Esophagus (tissue), 2 donors: ENCODE results near the gene TTC27. TPM values are rescaled to one million over a fixed set of nuclear protein-coding genes. Genes with fewer than 3 reads are reported as not detected.
"Not testable (repeated sequence)": the region's sequence is repeated elsewhere in the genome, so short reads cannot be mapped to it uniquely, and the experiment has no call there.

ENCODE experiments used
- H3K27ac ChIP-seq, 2 donors: one replicate each; pipeline ENCODE4 v1.5.1; 2013; ENCODE audit warnings: low read depth in 2 of 2, mild to moderate bottlenecking in 2 of 2, inconsistent platforms in 1 of 2, low read length in 1 of 2, moderate library complexity in 1 of 2
- H3K27me3 ChIP-seq, 2 donors: one replicate each; pipeline ENCODE4 v1.6.1; 2013; ENCODE audit warnings: low read length in 2 of 2, control low read depth in 1 of 2, mild to moderate bottlenecking in 1 of 2; ENCODE audit not compliant: insufficient read depth in 2 of 2, control insufficient read depth in 1 of 2
- H3K36me3 ChIP-seq, 2 donors: one replicate each; pipeline ENCODE4 v1.6.1; 2013; ENCODE audit warnings: low read length in 1 of 2; ENCODE audit not compliant: control insufficient read depth in 2 of 2, insufficient read depth in 2 of 2
- H3K4me1 ChIP-seq, 2 donors: one replicate each; pipeline ENCODE4 v1.6.1; 2013; ENCODE audit warnings: low read length in 1 of 2; ENCODE audit not compliant: control insufficient read depth in 2 of 2, insufficient read depth in 2 of 2
- H3K4me3 ChIP-seq, 2 donors: one replicate each; pipeline ENCODE4 v1.5.1; 2013; ENCODE audit warnings: low read length in 2 of 2, mild to moderate bottlenecking in 2 of 2, low read depth in 1 of 2, moderate library complexity in 1 of 2
- H3K9me3 ChIP-seq, 2 donors: one replicate each; pipeline ENCODE4 v1.6.1; 2013; ENCODE audit warnings: mild to moderate bottlenecking in 2 of 2, low read depth in 1 of 2, low read length in 1 of 2, moderate library complexity in 1 of 2; ENCODE audit not compliant: control insufficient read depth in 2 of 2, insufficient read depth in 1 of 2
- WGBS, 2 donors: extraction: QIAGEN DNeasy Blood & Tissue Kit; methylation state at CpG; one replicate each; pipeline ENCODE4 v1.1.7; 2013; 5-methylcytosine and 5-hydroxymethylcytosine counted together
- polyA plus RNA-seq, 2 donors: library from polyadenylated mRNA; stranded (reverse); fragments of 200-250 nt; gene quantifications; one replicate each; pipeline ENCODE4 v1.2.3, GENCODE V29; 2013
- donor health status: healthy with polysubstance abuse.
- donor health status: Bipolar disorder and iron deficiency.

TTC27 gene
- polyA plus RNA-seq, 2 donors = 3.7 to 9.8 TPM

DNA sequence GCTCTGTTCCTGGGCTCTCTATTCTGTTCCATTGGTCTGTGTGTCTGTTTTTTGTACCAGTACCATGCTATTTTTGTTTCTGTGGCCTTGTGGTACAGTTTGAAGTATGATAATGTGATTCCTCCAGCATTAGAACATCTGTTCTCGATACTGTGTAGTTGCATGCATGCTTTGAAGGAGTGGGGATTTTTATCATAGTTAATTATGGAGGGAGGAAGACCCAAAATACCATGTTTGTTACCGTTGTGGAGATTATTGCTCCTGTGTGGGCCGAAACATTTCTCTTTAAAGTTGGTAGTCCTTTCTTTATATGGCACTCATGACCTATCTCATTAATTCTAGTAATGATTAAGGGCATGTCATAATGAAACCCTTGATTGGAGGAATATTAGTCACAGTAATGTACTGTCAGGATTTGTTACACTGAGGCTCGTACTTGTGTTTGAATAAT, 87.6 kb downstream of the TTC27 start:
- Histone ChIP-seq H3K4me1 (no peaks in the 10 kb centered on the region), H3K9me3 (no peaks in the 10 kb centered on the region), H3K27ac (no peak overlapping the region), H3K36me3 (no peaks in the 10 kb centered on the region), H3K4me3 (no peak overlapping the region), H3K27me3 (no peaks in the 10 kb centered on the region)
- WGBS, 2 donors = 61 to 64% methylated on average over 4 of the region's 4 CpGs

DNA sequence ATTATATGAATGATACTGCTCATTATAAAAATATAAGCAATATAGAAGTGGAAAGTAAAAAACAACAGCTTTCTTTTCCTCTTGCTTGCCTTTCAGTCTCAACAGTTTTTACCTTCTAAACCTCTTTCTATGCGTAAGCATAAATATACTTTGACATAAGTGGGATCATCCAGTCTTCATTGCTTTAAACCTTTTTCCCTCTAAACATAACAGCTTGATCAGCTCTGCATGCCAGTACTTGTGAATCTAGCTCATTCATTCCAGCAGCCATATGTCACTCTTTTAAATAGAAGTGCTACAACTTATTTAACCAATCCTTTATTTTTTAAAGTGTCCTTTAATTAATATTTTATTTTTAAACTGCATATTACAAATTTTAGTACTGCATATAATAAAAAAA, 88.1 kb downstream of the TTC27 start:
- Histone ChIP-seq H3K4me1 (no peaks in the 10 kb centered on the region), H3K9me3 (no peaks in the 10 kb centered on the region)

DNA sequence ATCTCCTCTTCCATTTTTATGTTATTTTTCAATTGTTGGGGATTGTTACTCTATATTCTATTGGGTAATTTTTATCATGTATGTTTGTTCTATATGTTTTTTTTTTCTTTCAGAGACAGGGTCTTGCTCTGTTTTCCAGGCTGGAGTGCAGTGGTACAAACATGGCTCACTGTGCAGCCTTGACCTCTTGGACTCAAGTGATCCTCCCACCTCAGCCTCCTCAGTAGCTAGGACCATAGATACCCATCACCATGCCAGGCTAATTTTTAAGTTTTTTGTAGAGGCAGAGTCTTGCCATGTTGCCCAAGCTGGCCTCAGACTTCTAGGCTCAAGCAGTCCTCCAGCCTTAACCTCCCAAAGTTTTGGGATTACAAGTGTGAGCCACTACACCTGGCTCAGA, 88.7 kb downstream of the TTC27 start:
- no peak overlapping the region for H3K27ac ChIP-seq
- H3K36me3 ChIP-seq = no peaks in the 10 kb centered on the region
- no peak overlapping the region for H3K4me3 ChIP-seq
- H3K4me1 ChIP-seq = no peaks in the 10 kb centered on the region
- no peaks in the 10 kb centered on the region for H3K27me3 ChIP-seq
- no peaks in the 10 kb centered on the region for H3K9me3 ChIP-seq

More for the DNA sequence above, 88.1 kb downstream of the TTC27 start:
- no peak overlapping the region for H3K27ac ChIP-seq
- H3K4me3 ChIP-seq = no peak overlapping the region
- 47 to 60% methylated on average over 1 of the region's 1 CpG for WGBS, 2 donors
- H3K27me3 ChIP-seq = no peaks in the 10 kb centered on the region
- no peaks in the 10 kb centered on the region for H3K36me3 ChIP-seq

DNA sequence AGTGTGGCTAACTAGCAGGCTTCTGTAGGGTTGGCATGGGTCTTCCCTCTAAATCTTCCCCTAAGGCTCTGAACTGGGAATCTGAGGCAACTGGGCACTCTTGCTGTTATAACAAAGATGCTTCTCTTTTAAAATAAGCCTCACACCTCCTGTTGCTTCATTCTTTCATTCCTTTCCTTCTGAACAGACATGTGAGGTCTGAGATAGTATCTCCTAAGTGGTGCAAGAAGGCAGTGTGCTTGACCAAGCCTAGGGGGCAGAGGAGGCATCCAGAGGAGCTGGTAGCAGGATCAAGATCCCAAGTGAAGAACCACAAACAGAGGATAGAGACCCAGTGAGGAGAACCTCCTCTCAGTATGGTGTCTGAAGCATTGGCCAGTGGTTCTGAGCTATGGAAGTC, 90.9 kb downstream of the TTC27 start:
- Histone ChIP-seq H3K4me1 (no peaks in the 10 kb centered on the region), H3K4me3 (no peak overlapping the region), H3K27ac (no peak overlapping the region), H3K27me3 (no peaks in the 10 kb centered on the region), H3K36me3 (no peaks in the 10 kb centered on the region), H3K9me3 (no peaks in the 10 kb centered on the region)

DNA sequence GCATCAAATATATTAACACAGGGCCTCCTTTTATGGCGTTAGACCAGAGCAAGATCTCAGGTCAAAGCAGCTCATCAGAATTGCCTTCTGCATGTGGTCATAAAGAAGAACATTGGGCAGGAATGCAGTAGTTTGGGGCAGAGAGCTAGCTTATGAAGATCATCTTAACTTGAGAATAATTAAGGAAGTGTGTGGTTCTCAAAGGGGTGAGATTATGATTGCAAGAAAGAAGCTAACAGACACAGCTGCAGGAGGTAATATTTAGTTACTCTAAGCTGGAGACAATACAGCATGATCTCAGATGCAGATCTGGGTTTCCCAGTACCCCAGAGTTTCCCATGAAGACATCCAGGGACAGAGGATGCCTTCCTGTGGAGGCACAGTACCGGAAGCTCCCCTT, 91.6 kb downstream of the TTC27 start:
- H3K9me3 ChIP-seq = no peaks in the 10 kb centered on the region
- H3K27ac ChIP-seq = no peak overlapping the region
- WGBS, 2 donors = 96 to 97% methylated on average over 2 of the region's 2 CpGs
- H3K27me3 ChIP-seq = no peaks in the 10 kb centered on the region
- H3K36me3 ChIP-seq = no peaks in the 10 kb centered on the region
- no peaks in the 10 kb centered on the region for H3K4me1 ChIP-seq
- H3K4me3 ChIP-seq = no peak overlapping the region

DNA sequence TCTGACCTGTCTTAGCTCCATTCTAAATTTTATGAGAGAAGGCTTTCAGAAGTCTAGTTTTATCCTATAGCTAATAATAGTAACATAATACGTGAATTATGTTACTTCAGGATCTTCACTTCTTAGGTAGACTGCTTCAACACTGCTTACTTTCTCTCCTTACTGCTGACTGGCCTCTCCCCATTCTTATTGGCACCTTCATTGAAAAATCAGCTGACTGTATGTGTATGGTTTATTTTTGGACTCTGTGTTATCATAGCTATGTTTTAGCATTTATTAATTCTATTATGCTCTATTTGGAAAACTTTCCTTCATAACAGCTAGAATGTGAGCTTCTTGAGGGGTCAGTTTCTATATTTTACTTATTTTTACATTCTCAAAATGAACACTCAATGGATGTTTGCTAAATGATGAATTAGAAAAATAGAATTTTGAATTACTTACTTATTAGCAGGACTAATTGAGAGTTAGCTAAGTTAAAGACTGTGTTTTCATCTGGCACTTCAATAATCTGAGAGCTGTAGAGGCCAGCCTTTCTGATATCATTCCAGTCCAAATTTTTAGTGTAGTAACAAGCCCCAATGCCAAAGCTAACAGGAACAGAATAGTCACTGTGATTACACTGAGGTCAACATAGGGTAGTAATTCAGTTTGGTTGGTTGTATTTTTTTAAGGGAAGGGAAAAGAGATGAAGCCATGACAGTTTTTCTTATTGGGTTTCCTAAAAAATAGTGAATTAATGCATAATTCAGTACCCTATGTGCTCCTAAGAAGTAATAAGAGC, 92.3 kb downstream of the TTC27 start:
- no peak overlapping the region for H3K4me3 ChIP-seq
- no peaks in the 10 kb centered on the region for H3K9me3 ChIP-seq
- H3K4me1 ChIP-seq = no peaks in the 10 kb centered on the region
- H3K27ac ChIP-seq = no peak overlapping the region
- no peaks in the 10 kb centered on the region for H3K36me3 ChIP-seq
- H3K27me3 ChIP-seq = no peaks in the 10 kb centered on the region
- 75 to 88% methylated on average over 1 of the region's 1 CpG for WGBS, 2 donors

DNA sequence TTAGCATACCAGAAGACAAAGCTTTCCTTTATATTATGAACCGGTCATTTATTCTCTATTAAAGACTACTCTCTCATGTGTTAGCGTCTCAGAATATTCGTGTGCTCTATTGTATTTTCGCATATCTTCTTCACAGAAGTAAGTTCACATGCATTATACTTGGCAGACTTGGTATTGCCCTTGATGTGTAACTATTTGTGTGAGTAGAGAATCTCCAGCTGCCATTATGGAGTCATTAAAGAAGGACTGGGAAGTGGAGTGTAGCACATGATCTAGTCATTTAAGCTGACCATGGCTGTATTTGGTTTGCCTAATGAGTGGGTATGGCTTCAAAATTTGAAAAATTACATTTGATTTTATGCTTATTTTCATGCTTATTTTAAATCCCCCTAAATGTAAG, 92.9 kb downstream of the TTC27 start:
- 95 to 96% methylated on average over 4 of the region's 4 CpGs for WGBS, 2 donors
- H3K27ac ChIP-seq = no peak overlapping the region
- no peaks in the 10 kb centered on the region for H3K27me3 ChIP-seq
- H3K9me3 ChIP-seq = no peaks in the 10 kb centered on the region
- H3K4me3 ChIP-seq = no peak overlapping the region
- no peaks in the 10 kb centered on the region for H3K36me3 ChIP-seq
- H3K4me1 ChIP-seq = no peaks in the 10 kb centered on the region

DNA sequence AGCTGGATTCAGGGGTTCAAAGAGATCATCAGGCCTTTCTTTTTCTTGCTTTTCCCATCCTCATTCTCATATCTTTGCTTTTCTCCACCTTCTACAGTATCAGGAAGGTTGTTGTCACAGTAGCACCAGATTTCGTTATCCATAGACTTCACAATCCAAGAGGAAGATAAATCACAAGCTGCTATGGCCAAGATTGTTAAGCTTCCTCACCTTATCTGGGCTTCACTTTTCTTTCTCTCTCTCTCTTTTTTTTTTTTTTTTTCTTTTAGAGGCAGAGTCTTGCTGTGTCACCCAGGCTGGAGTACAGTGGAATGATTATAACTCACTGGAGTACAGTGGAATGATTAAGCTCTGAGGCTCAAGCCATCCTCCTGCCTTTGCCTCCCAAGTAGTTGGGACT, 93.5 kb downstream of the TTC27 start:
- no peaks in the 10 kb centered on the region for H3K27me3 ChIP-seq
- H3K36me3 ChIP-seq = no peaks in the 10 kb centered on the region
- WGBS, 2 donors = 97 to 100% methylated on average over 1 of the region's 1 CpG
- no peaks in the 10 kb centered on the region for H3K9me3 ChIP-seq
- H3K4me1 ChIP-seq = no peaks in the 10 kb centered on the region
- no peak overlapping the region for H3K4me3 ChIP-seq
- no peak overlapping the region for H3K27ac ChIP-seq

DNA sequence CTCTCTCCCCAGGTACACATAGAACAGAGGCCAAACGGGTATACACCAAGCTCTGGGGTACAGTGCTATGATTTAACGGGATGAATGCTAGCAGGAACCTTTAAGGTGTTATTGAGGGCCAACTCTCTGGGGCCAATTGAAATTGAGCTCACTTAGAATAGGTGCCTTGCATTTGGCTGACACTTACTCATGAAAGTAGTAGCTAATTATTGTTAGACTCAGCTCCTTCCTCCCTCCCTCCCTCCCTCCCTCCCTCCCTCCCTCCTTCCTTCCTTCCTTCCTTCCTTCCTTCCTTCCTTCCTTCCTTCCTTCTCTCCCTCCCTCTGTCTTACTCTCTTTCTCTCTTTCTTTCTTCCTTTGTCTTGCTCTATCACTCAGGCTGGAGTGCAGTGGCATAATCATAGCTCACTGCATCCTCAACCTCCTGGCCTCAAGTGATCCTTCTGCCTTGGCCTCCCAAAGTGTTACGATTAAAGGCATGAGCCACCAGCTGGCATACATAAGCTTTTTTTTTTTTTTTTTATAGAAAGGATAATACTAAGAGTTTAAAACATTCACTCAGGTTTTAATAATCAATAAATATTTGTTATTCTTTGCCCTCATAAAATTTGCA, 95.7 kb downstream of the TTC27 start:
- WGBS, 2 donors = 93 to 96% methylated on average over 3 of the region's 3 CpGs

DNA sequence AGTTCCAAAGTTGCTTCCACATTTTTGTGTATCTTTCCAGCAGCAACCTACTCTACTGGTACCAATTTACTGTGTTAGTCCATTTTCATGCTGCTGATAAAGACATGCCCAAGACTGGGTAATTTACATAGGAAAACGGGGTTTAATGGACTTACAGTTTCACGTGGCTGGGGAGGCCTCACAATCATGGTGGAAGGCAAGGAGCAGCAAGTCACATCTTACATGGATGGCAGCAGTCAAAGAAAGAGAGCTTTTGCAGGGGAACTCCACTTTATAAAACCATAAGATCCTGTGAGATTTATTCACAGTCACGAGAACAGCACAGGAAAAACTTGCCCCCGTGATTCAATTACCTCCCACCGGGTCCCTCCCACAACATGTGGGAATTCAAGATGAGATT, 98.8 kb downstream of the TTC27 start:
- H3K4me3 ChIP-seq, H3K27me3 ChIP-seq, H3K36me3 ChIP-seq, H3K9me3 ChIP-seq, H3K27ac ChIP-seq, H3K4me1 ChIP-seq: not testable (repeated sequence)
- 93% methylated on average over 5 of the region's 5 CpGs for WGBS, 2 donors

More for the DNA sequence above, 95.7 kb downstream of the TTC27 start:
- Histone ChIP-seq H3K27me3 (no peaks in the 10 kb centered on the region), H3K4me1 (no peaks in the 10 kb centered on the region), H3K4me3 (no peak overlapping the region), H3K9me3 (no peaks in the 10 kb centered on the region), H3K27ac (no peak overlapping the region), H3K36me3 (no peaks in the 10 kb centered on the region)
